ENCODE results near the gene FBXO34. TPM values are rescaled to one million over a fixed set of nuclear protein-coding genes. Genes with fewer than 3 reads are reported as not detected.

FBXO34 gene
- total and polyA plus RNA-seq, 9 of the 15 experiments (the other 6 are each of a cell fraction or from before 2014, with no cell fraction given), result 6.3 to 24.9 (median 16.2) TPM

- H3K9me3 ChIP-seq (replicated peaks; ENCODE audit: control insufficient read depth, insufficient read depth, low read depth, low read length), result no peaks in the 10 kb centered on the region
- H4K20me1 ChIP-seq (replicated peaks; ENCODE audit: control insufficient read depth, insufficient read depth, low read length), result no peaks in the 10 kb centered on the region
- H3K4me3 ChIP-seq, result no peak overlapping the region
- H3K36me3 ChIP-seq (ENCODE audit: control insufficient read depth, insufficient read depth, low read length), result peaks cover 9% of the 10 kb centered on the region
- intact Hi-C loops (cut with micrococcal nuclease) (no loop called here), in situ Hi-C loops (cut with MboI) (no loop called here)
- no peaks in the 10 kb centered on the region for H3K9me1 ChIP-seq (ENCODE audit: control insufficient read depth, insufficient read depth, low read length)
- 47% methylated on average over 4 of the region's 4 CpGs for WGBS (ENCODE audit: insufficient coverage, low coverage, missing lambda C conversion rate)
- TF ChIP-seq BRD9 (IDR thresholded peaks at IDR 0.05; ENCODE audit: low read depth, partially characterized antibody) (no peak), ZNF263 (CRISPR knock-in tag; IDR thresholded peaks at IDR 0.05; ENCODE audit: borderline replicate concordance) (no peak), MEF2D (tag; conservative IDR thresholded peaks at IDR 0.05; ENCODE audit: low read depth) (no peak), FOSL1 (tag; conservative IDR thresholded peaks at IDR 0.05) (peak; percentile 79), JUND (IDR thresholded peaks at IDR 0.05; ENCODE audit: borderline replicate concordance, low read depth, low read length) (peak; percentile 60; the same call in 1 of the 2 replicates), JUND (tag; IDR thresholded peaks at IDR 0.05; ENCODE audit: borderline replicate concordance, low read depth, low read length) (peak; percentile 51; the same call in 1 of the 3 replicates)
- TF ChIP-seq, protein P1, sequence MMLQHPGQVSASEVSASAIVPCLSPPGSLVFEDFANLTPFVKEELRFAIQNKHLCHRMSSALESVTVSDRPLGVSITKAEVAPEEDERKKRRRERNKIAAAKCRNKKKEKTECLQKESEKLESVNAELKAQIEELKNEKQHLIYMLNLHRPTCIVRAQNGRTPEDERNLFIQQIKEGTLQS (IDR thresholded peaks at IDR 0.05), result peak; percentile 68
- TF ChIP-seq, protein P1 (CRISPR knock-in tag; conservative IDR thresholded peaks at IDR 0.05), result no peak
- TF ChIP-seq, protein P2, sequence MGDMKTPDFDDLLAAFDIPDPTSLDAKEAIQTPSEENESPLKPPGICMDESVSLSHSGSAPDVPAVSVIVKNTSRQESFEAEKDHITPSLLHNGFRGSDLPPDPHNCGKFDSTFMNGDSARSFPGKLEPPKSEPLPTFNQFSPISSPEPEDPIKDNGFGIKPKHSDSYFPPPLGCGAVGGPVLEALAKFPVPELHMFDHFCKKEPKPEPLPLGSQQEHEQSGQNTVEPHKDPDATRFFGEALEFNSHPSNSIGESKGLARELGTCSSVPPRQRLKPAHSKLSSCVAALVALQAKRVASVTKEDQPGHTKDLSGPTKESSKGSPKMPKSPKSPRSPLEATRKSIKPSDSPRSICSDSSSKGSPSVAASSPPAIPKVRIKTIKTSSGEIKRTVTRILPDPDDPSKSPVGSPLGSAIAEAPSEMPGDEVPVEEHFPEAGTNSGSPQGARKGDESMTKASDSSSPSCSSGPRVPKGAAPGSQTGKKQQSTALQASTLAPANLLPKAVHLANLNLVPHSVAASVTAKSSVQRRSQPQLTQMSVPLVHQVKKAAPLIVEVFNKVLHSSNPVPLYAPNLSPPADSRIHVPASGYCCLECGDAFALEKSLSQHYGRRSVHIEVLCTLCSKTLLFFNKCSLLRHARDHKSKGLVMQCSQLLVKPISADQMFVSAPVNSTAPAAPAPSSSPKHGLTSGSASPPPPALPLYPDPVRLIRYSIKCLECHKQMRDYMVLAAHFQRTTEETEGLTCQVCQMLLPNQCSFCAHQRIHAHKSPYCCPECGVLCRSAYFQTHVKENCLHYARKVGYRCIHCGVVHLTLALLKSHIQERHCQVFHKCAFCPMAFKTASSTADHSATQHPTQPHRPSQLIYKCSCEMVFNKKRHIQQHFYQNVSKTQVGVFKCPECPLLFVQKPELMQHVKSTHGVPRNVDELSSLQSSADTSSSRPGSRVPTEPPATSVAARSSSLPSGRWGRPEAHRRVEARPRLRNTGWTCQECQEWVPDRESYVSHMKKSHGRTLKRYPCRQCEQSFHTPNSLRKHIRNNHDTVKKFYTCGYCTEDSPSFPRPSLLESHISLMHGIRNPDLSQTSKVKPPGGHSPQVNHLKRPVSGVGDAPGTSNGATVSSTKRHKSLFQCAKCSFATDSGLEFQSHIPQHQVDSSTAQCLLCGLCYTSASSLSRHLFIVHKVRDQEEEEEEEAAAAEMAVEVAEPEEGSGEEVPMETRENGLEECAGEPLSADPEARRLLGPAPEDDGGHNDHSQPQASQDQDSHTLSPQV (IDR thresholded peaks at IDR 0.05), result peak; percentile 33; the same call in 1 of the 2 replicates
- BruUV-seq (replicated peaks), result no TSS peak
- ChIA-PET POLR2A (no interaction called here), CTCF (ENCODE audit: low intra/inter-chr PET ratio) (no interaction called here)
- H3K4me1 ChIP-seq (replicated peaks in 1 of 2; ENCODE audit: control insufficient read depth in 2 of 2, insufficient read depth in 2 of 2, low read length in 2 of 2), result peaks cover 8 to 45% of the 10 kb centered on the region in 2 experiments
- DNase-seq (ENCODE audit: extremely low read depth in 1 of 4, low spot score in 3 of 4), result no peak
- no peak for ATAC-seq
- no peaks in the 10 kb centered on the region for H3K79me2 ChIP-seq (ENCODE audit: control insufficient read depth, insufficient read depth, low read length)
- no peak overlapping the region; the same call in 2 of the 3 replicates for H3K27ac ChIP-seq (ENCODE audit: extremely low read depth, low read depth, low read length)
- no peak overlapping the region; the same call in 1 of the 2 replicates for H2AFZ ChIP-seq (ENCODE audit: low read depth, low read length)
- no peak for FAIRE-seq
- no peak overlapping the region for H3K9ac ChIP-seq (ENCODE audit: insufficient read depth in 1 of 2, low read depth in 2 of 2, low read length in 2 of 2)
- no peaks in the 10 kb centered on the region for H3K27me3 ChIP-seq (ENCODE audit: control insufficient read depth in 2 of 2, insufficient read depth in 2 of 2, low read length in 2 of 2)
- no peak overlapping the region for H3K4me2 ChIP-seq (ENCODE audit: insufficient read depth, low read length)
Measured at GRCh38 chr14:55389330-55389729, 118.1 kb downstream of the FBXO34 start.
